Fibroblast of lung (primary cell): ENCODE data around the gene BBOF1. TPM values are rescaled to one million over a fixed set of nuclear protein-coding genes. Genes with fewer than 3 reads are reported as not detected.

Experiments used
- DNase-seq, 2 donors: peaks; one replicate each; pipeline versions ENCODE4 v3.0.0 to v3.0.0-alpha.2; 2010; ENCODE audit warnings: low read depth in 2 of 2
- H2AFZ ChIP-seq: 2 replicates; pipeline ENCODE4 v1.5.1; 2012; ENCODE audit warnings: low read length, control low read depth, inconsistent platforms
- H3K27ac ChIP-seq: 2 replicates; pipeline ENCODE4 v1.5.1; 2011; ENCODE audit warnings: low read length, control low read depth; ENCODE audit not compliant: insufficient read depth
- H3K27me3 ChIP-seq: 2 replicates; pipeline ENCODE4 v1.5.1; 2011; ENCODE audit warnings: mild to moderate bottlenecking, low read length; ENCODE audit not compliant: control insufficient read depth, insufficient read depth
- H3K36me3 ChIP-seq: 2 replicates; pipeline ENCODE4 v1.5.1; 2011; ENCODE audit warnings: low read length; ENCODE audit not compliant: control insufficient read depth, insufficient read depth
- H3K4me1 ChIP-seq: 2 replicates; pipeline ENCODE4 v1.5.1; 2011; ENCODE audit warnings: low read length; ENCODE audit not compliant: control insufficient read depth, insufficient read depth; ENCODE audit errors: extremely low read depth
- H3K4me2 ChIP-seq: 2 replicates; pipeline ENCODE4 v1.5.1; 2011; ENCODE audit warnings: low read length, control low read depth; ENCODE audit not compliant: insufficient read depth; ENCODE audit errors: extremely low read depth
- H3K4me3 ChIP-seq, 4 experiments: fragments of 200-600 bp in 1 of 4; sonication (generic) in 1 of 4; replicated peaks in 1 of 4; 2 replicates each; pipeline ENCODE4 v1.5.1; 2011 to 2016; ENCODE audit warnings: low read length in 4 of 4, low read depth in 3 of 4, mild to moderate bottlenecking in 3 of 4, control low read depth in 2 of 4, inconsistent platforms in 1 of 4, mixed read lengths in 1 of 4; ENCODE audit not compliant: insufficient read depth in 1 of 4; ENCODE audit errors: control extremely low read depth in 1 of 4
- H3K79me2 ChIP-seq: 2 replicates; pipeline ENCODE4 v1.5.1; 2012; ENCODE audit warnings: mild to moderate bottlenecking, low read length, inconsistent platforms; ENCODE audit not compliant: control insufficient read depth, insufficient read depth
- H3K9ac ChIP-seq: 2 replicates; pipeline ENCODE4 v1.5.1; 2011; ENCODE audit warnings: mild to moderate bottlenecking, low read length, control low read depth; ENCODE audit not compliant: insufficient read depth
- H3K9me3 ChIP-seq: 2 replicates; pipeline ENCODE4 v1.5.1; 2012; ENCODE audit warnings: low read depth, low read length; ENCODE audit not compliant: control insufficient read depth, insufficient read depth
- H4K20me1 ChIP-seq: 2 replicates; pipeline ENCODE4 v1.5.1; 2011; ENCODE audit warnings: low read length; ENCODE audit not compliant: control insufficient read depth, insufficient read depth; ENCODE audit errors: extremely low read depth
- EZH2 ChIP-seq: IDR thresholded peaks from 2 replicates; pipeline ENCODE4 v1.5.1; 2012; ENCODE audit warnings: low read length, control low read depth, mild to moderate bottlenecking; ENCODE audit errors: missing control alignments
- polyA plus RNA-seq, 2 donors: library from polyadenylated mRNA; depleted of rRNA in 1 of 2; stranded (reverse) in 1 of 2; unstranded in 1 of 2; fragments of >200 nt; gene quantifications; 2 replicates each; pipeline ENCODE4 v1.2.1, GENCODE V29; 2011 to 2012; ENCODE audit warnings: missing spikeins in 1 of 2
- total RNA-seq: library from RNA; depleted of rRNA; stranded (reverse); fragments of >200 nt; gene quantifications from 2 replicates; pipeline ENCODE4 v1.2.1, GENCODE V29; 2014
- TF ChIP-seq, protein P1 (sequence below), 2 donors: IDR thresholded peaks in 1 of 2; conservative IDR thresholded peaks in 1 of 2; 1 replicate in 1 of 2; 2 replicates in 1 of 2; pipeline ENCODE4 v1.5.1; 2011 to 2012; ENCODE audit warnings: low read length in 2 of 2, control low read depth in 1 of 2, inconsistent platforms in 1 of 2, low read depth in 1 of 2, mild to moderate bottlenecking in 1 of 2

BBOF1 gene
- total and polyA plus RNA-seq, 2 donors (not counting 1 experiment from before 2014, with no cell fraction given), result 3.8 to 7.8 TPM

DNA sequence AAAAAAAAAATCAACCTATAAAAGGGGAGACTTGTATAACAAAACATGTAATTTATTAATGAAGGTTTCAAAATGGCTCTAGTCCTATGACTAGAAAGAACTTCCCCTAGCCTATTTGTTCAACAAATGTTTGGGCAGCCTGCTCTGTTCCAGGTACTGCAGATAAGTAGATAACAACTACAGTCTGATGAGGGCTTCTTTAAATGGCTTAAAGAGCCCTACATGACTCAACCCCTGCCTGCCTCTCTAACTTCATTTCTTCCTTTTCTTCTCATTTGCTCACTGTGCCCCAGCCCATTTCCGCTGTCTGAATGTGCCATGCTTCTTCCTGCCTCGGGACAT is 43.6 kb downstream of the BBOF1 start:
- no peaks in the 10 kb centered on the region for H3K9me3 ChIP-seq
- H3K4me2 ChIP-seq, result no peak overlapping the region
- no peak overlapping the region for H3K9ac ChIP-seq
- no peak for TF ChIP-seq EZH2
- TF ChIP-seq, protein P1, sequence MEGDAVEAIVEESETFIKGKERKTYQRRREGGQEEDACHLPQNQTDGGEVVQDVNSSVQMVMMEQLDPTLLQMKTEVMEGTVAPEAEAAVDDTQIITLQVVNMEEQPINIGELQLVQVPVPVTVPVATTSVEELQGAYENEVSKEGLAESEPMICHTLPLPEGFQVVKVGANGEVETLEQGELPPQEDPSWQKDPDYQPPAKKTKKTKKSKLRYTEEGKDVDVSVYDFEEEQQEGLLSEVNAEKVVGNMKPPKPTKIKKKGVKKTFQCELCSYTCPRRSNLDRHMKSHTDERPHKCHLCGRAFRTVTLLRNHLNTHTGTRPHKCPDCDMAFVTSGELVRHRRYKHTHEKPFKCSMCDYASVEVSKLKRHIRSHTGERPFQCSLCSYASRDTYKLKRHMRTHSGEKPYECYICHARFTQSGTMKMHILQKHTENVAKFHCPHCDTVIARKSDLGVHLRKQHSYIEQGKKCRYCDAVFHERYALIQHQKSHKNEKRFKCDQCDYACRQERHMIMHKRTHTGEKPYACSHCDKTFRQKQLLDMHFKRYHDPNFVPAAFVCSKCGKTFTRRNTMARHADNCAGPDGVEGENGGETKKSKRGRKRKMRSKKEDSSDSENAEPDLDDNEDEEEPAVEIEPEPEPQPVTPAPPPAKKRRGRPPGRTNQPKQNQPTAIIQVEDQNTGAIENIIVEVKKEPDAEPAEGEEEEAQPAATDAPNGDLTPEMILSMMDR (conservative IDR thresholded peaks at IDR 0.05 in 1 of 2, IDR thresholded peaks at IDR 0.05 in 1 of 2; ENCODE audit: low read depth in 1 of 2, low read length in 2 of 2), result no peak
- no peaks in the 10 kb centered on the region for H3K79me2 ChIP-seq
- no peak overlapping the region for H3K4me3 ChIP-seq
- H3K27me3 ChIP-seq, result no peaks in the 10 kb centered on the region
- peak in 1 of 2 donors; percentile 18 for DNase-seq
- peaks cover 17% of the 10 kb centered on the region for H3K4me1 ChIP-seq
- H4K20me1 ChIP-seq, result no peaks in the 10 kb centered on the region
- peaks cover 1% of the 10 kb centered on the region for H3K36me3 ChIP-seq
- no peak overlapping the region for H2AFZ ChIP-seq
- H3K27ac ChIP-seq, result no peak overlapping the region

DNA sequence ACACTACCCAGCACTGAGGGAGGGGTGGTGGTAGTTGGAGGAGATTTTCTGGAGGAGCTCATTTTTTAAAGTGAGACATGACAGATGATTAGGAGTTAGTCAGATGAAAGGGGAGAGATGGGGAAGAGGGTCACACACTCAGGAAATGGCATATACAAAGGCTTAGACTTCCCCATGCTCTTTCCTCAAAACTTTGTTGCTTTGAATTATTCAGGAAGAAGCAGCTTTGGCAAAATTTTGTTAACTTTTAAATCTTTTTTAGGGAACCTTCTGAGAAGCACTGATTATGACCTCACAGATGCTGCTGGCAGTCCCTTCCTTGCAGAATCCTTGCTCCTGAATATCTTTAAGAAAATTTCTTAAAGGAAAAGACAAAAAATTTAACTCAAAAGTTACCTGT is 45.3 kb downstream of the BBOF1 start:
- Histone ChIP-seq H3K36me3 (peaks cover 1% of the 10 kb centered on the region), H3K9me3 (no peaks in the 10 kb centered on the region), H2AFZ (no peak overlapping the region), H3K4me3 (no peak overlapping the region), H4K20me1 (no peaks in the 10 kb centered on the region), H3K27ac (no peak overlapping the region), H3K4me1 (peaks cover 17% of the 10 kb centered on the region), H3K79me2 (no peaks in the 10 kb centered on the region), H3K9ac (no peak overlapping the region), H3K27me3 (no peaks in the 10 kb centered on the region), H3K4me2 (no peak overlapping the region)
- no peak for TF ChIP-seq EZH2
- TF ChIP-seq, protein P1 (conservative IDR thresholded peaks at IDR 0.05 in 1 of 2, IDR thresholded peaks at IDR 0.05 in 1 of 2; ENCODE audit: low read depth in 1 of 2, low read length in 2 of 2), result no peak
- no peak for DNase-seq

DNA sequence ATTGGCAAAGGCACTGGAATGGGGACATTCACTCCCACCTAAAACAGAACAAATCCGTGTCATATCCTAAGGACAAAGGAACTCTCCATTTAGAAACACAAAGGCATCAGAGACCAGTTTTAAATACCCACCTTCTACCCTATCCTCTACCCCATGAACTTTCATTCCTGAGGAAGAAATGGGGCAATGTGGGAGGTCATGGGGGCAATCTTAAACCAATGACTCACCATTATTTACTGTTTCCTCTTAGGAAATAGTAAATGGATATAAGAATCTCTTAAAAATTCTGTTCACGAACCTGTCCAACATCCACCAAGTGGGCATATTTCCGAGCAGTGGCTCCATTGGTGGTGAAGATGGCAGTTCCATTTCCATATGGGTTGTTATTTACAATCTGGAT is 45.7 kb downstream of the BBOF1 start:
- Histone ChIP-seq H3K79me2 (no peaks in the 10 kb centered on the region), H3K4me3 (no peak overlapping the region), H3K4me1 (peaks cover 17% of the 10 kb centered on the region), H3K36me3 (peaks cover 1% of the 10 kb centered on the region), H2AFZ (no peak overlapping the region), H4K20me1 (no peaks in the 10 kb centered on the region), H3K9ac (no peak overlapping the region), H3K9me3 (no peaks in the 10 kb centered on the region), H3K27ac (no peak overlapping the region), H3K27me3 (no peaks in the 10 kb centered on the region), H3K4me2 (no peak overlapping the region)
- peak in 1 of 2 donors; percentile 37 for DNase-seq
- TF ChIP-seq, protein P1 (conservative IDR thresholded peaks at IDR 0.05 in 1 of 2, IDR thresholded peaks at IDR 0.05 in 1 of 2; ENCODE audit: low read depth in 1 of 2, low read length in 2 of 2), result no peak
- no peak for TF ChIP-seq EZH2
